NOMO-1 treated with DMSO at 0.1 percent for 48 hours (cell line): ENCODE measurements around the gene CCDC74B.
"Not testable (repeated sequence)": the region's sequence is repeated elsewhere in the genome, so short reads cannot be mapped to it uniquely, and the experiment has no call there.

ENCODE experiments used
- DNase-seq: peaks from one replicate; lab custom pipeline; 2025; ENCODE audit not compliant: unreplicated experiment; lab: John Stamatoyannopoulos, UW

CCDC74B gene

DNA sequence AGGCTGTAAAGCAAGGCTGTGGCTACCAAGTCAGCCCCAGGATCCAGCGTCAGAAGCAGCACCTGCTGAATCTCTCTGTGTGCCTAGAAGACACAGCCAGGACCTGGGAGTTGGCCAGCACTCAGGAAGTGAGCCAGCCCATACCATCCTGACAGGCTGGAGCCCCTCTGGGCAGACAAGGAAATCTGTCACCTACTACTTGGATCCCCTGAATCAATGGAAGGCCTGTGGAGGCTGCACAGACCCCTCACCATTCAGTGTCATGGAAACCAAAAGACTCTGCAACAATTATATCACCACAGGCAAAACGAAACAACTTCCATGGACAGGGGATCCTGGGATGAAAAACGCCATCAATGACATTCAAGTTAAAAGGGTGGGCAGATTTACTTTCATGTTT is 21.7 kb upstream of the CCDC74B start:
- DNase-seq = not testable (repeated sequence)

- no peak for DNase-seq
These were observed 20.5 kb upstream of the CCDC74B start for GRCh38 chr2:130165293-130166016.

DNA sequence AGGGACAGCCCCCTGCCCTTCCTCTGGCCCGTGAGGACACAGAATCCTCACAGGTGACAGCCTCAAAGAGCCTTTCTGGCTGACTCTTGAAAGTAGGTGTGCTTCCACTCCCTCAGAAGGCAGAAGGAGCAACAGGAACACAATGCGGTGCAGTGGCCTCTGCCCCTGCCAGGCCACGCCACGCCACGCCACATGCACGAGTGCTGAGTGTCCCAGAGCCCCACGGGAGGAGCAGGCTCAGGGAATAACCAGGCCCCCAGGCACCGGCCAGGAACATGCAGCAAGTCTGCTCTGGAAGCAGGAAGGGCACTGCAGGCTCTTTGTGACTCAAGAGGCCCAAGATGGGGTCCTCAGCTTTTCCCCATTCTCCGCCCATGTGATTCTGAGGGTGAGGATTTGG is 18.1 kb upstream of the CCDC74B start:
- DNase-seq = no peak

GRCh38 chr2:130162486-130162885 is 17.6 kb upstream of the CCDC74B start:
- DNase-seq = not testable (repeated sequence)

DNA sequence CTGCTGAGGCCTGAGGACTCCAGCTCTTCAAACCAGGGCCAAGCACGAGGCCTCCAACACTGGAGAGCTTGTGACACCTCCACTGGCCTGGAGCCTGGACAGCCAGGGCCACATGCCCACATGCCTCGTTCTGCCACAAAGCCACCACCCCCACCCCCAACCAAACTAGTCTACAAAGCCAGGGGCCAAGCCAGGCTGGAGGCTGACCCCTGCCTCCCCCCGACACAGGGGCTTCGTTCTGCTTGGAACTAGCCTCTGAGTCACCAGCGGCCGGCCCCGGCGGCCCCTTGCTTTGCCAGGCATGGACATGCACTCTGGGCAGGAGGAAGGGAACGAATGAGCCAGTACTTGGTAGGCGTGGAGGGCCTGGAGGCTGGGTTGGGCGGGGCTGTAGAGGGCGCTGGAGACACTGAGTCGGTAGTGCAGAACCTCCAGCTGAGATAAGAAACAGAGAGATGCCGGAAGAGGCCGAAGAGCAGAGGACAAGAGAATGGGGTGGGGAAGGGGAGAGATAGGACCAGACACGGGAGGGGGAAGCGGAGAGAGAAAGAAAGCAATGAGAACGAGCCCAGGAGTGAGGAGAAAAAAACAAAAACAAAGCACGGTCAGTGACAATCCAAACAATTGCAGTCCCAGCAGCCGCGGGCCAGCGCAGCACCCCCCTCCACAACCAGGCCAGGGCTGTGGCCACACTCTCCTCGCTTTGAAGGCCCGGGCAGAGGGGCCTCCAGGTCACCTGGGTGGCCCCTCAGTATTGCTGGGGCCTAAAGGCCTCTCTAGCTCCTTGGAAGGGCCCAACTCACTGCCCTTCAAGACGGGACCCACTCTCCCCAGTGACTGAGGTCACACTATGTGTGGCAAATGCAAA is 16.2 kb upstream of the CCDC74B start:
- not testable (repeated sequence) for DNase-seq

GRCh38 chr2:130160131-130160530 is 15.2 kb upstream of the CCDC74B start:
- no peak for DNase-seq

- not testable (repeated sequence) for DNase-seq
These were observed 14.5 kb upstream of the CCDC74B start for GRCh38 chr2:130159376-130159775.

DNA sequence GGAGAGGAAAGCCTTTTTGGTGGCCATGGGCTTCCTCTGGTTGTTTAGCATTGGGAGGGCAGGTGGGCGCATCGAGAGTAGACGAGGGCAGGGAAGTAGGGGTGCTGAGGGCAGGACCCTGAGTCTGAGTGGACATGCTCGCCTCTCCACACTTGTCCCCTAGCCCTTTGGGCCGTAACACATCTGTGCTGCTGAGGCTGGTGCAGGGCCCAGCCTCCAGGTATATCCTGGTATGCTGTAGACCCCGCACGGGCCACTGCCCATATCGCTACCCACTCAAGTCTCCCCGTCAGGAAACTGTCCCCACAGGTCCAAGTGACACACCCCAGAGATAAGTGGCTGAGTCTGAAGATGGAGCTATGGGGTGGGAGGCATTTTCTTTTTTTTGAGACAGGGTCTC is 13.7 kb upstream of the CCDC74B start:
- no peak for DNase-seq

DNA sequence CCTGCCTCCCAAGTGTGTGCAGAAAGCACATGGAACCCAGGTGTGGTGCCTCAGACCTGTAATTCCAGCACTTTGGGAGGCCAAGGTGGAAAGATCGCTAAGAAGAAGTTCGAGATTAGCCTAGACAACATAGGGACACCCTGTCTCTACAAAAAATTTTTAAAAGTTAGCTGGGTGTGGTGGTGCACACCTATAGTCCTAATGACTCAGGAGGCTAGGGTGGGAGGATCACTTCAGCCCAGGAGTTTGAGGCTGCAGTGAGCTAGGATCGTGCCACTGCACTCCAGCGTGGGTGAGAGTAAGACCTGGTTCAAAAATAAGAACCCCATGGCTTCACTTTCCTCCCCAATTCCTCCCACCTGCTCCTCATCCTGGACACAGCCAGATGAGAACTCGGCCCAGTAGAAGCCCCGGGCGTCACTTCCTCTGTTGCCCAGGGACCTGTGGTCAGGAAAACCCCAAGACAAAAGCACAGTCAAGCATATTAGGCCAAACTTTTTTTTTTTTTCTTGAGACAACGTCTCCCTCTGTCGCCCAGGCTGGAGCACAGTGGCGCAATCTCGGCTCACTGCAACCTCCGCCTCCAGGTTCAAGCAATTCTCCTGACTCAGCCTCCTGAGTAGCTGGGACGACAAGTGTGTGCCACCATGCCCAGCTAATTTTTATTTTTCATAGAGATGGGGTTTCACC is 13.1 kb upstream of the CCDC74B start:
- not testable (repeated sequence) for DNase-seq

- DNase-seq = not testable (repeated sequence)
These were observed 12.4 kb upstream of the CCDC74B start for GRCh38 chr2:130157354-130157753.

DNA sequence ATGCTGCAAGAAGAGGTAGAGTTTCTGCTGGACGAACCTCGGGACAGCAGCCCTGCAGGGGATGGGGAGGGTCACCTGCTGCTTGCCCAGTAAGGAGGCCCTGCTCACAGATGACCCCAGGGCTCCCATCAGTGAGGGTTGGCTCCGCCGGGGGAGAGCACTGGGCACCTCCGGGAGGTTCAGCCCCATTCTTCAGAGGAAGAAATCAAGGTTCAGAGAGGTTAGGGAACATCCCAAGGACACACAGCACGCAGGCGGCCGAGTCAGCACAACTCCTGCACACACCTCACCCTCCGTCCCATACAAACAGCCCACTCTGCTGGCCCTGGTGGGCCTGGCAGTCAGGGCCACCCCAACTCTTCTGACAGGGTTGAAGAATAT is 11.7 kb upstream of the CCDC74B start:
- DNase-seq = no peak

DNA sequence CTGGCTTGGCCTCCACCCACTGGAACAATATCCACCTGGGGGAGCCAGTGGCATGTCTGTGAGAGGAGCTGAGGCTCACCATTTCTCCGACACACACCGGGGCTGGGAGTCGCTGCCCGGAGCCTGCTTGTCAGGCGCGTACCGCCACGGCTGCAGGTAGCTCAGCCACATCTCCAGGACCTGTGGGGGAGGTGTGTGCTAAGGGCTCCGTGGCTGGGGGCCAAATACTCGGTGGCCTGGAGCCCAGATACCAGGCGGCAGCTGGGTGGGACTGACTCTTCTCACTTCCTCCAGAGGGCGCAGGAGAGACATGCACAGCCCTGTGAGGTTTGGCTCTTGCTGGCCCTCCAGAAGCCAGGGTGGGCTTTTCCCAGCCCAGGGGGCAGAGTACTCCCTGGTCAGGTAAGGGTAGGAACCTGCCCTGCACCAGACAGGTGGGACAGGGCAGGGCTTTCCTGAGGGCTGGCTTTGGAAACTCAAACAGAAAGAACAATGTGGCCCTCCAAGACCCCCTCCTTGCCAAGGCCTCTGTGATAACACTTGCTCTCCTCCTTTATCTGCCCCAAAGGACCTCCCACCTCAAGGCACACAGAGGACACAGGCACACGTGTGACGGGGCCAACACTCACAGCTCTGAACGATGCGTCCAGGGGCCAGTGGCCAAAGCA is 11.2 kb upstream of the CCDC74B start:
- not testable (repeated sequence) for DNase-seq

GRCh38 chr2:130154773-130155765 is 10.2 kb upstream of the CCDC74B start:
- no peak for DNase-seq

- DNase-seq = not testable (repeated sequence)
These were observed 9.5 kb upstream of the CCDC74B start for GRCh38 chr2:130154423-130154770.

- DNase-seq = not testable (repeated sequence)
These were observed 9.0 kb upstream of the CCDC74B start for GRCh38 chr2:130153721-130154422.

GRCh38 chr2:130152816-130153595 is 8.1 kb upstream of the CCDC74B start:
- no peak for DNase-seq

DNA sequence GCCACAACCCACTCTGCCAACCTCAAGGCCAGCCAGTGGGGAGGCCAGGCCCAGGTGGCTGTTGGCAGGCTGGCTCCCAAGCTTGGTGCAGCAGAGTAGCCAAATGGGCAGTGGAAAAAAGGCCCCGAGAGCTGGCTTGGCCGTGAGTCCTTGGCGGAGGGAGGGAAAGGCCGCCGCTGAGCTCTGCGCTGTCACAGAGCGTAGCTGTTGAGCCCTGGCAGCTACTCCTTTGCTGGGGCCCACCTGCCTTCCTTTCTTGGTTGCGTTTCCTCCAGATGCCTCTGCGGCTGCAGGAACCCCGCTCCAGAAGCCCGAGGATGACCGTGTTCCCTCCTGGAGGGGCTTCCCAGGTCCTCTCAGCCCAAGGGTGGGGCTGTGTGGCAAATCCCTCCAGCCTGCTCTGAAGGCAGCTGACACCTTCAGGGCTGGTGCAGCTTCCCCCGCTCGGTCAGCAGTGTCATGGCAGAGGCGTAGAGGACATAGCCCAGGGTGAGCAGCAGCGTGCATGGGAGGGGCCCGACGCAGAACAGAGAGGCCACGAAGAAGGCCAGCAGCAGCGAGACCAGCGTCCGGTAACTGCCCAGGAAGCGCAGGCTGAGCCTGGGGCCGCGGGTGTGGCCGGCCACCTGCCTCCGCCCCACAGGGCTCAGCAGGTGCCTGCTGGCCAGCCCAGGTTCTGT is 7.4 kb upstream of the CCDC74B start:
- DNase-seq = not testable (repeated sequence)

DNA sequence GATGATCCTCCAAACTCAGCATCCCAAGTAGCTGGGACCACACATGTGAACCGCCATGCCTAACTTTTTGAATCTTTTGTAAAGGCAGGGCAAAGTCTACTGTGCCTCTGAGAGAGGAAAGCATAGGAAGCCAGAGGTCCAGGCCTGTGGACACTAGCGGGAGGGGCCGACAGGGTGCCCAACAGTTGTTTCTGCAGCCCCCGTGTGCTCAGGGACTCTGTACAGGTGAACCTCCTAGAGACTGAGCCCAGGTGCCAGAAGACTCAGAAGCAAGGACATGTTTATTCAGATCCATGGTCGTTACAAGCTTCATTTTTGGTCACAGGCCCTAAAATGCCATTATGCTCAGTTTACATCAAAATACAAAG is 6.2 kb upstream of the CCDC74B start:
- not testable (repeated sequence) for DNase-seq
